SH-SY5Y (cell line): ENCODE data around the gene NUP133.

ENCODE experiments used
- GATA2 ChIP-seq: IDR thresholded peaks from 2 replicates; pipeline ENCODE4 v1.6.1; 2011; ENCODE audit warnings: mild to moderate bottlenecking, low read depth, low read length
- GATA3 ChIP-seq: IDR thresholded peaks from 2 replicates; pipeline ENCODE4 v1.6.1; 2011; ENCODE audit warnings: low read depth, mild to moderate bottlenecking, low read length, moderate library complexity

DNA sequence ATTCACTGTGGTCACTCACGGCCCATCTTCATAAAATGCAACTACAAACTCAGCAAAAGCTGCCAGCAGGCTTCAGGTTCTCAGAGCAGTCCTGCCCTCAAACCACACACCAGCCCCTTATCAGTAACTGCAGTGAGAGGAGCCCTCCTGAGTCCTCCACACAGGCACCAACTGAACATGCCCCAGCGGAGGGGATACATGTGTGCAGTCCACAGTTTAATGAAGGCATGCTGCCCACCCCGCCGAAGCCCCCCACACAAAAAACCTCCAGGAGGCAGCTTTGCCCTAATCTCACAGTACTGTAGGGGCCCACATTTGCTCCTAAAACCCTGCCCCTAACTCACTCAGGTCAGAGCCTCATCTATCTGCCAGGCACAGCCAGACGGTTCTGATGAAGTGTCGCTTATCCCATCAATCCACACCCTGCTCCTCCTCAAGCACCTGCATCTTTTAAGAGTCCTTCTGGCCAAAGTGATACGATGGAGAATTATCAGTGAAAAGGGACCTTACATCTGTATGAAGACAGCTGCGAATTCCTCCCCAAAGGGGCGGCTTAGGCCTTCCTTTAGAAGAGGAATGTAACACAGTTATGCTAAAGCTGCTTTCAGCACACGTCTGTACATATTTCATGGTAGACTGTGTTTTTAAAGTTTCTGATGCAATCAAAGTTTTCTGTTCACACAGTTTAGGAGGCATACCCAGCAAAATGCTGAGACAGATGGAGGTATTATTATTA lies 46.9 kb upstream of the NUP133 start:
- TF ChIP-seq GATA3 (no peak), GATA2 (no peak)
